ENCODE measurements around the gene MAGED2. TPM values are rescaled to one million over a fixed set of nuclear protein-coding genes. Genes with fewer than 3 reads are reported as not detected.
A peak's percentile ranks its signal among the peaks of the same experiment; 100 is the strongest.
"Not testable (repeated sequence)": the region's sequence is repeated elsewhere in the genome, so short reads cannot be mapped to it uniquely, and the experiment has no call there.

The MAGED2 gene
- polyA plus RNA-seq, 3 donors, result 623 to 719 (median 641) TPM

DNA sequence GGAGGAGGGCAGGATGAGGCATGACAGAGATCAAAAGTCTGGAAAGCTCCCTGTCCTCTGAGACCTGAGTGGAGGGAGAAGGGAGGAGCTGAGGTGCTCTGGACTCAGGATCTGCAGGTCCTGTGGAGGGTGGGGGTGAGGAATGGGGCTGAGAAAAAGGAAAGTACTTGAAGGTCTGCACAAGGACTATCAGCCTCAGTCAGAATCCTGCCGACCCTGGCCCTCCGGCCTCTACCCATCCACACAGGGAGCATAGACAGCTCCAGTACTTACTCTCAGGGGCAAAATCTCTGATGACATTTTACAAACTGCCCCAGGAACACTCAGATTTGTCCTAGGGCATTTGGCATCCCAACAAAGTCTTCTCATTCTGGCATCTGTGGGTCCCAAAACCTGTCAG, 8.5 kb upstream of the MAGED2 start:
- no peak for DNase-seq

DNA sequence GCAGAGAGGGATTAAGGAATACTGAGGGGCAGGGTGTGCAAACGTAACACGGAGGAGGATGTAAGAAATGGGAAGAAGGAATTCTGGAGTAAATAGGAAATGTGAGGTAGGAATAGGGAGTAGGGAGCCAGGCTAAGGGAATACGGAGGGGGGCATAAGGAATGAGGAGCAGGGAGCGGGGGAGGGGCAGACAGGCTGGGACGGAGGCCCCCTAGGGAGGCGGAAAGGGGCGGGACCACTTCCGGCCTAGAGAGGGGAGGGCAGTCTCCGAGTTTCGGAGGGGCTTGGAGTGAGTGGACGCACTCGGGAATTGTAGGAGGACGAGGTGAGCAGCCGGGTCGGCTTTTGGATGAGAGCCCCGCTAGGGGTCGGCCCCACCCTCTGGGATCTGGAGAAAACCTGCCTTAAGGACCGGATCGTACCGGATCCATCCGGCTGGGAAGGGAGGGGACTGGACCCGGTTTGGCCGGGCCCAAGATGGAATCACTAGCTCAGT, 612 bp downstream of the MAGED2 start:
- peak; percentile 79 for DNase-seq

DNA sequence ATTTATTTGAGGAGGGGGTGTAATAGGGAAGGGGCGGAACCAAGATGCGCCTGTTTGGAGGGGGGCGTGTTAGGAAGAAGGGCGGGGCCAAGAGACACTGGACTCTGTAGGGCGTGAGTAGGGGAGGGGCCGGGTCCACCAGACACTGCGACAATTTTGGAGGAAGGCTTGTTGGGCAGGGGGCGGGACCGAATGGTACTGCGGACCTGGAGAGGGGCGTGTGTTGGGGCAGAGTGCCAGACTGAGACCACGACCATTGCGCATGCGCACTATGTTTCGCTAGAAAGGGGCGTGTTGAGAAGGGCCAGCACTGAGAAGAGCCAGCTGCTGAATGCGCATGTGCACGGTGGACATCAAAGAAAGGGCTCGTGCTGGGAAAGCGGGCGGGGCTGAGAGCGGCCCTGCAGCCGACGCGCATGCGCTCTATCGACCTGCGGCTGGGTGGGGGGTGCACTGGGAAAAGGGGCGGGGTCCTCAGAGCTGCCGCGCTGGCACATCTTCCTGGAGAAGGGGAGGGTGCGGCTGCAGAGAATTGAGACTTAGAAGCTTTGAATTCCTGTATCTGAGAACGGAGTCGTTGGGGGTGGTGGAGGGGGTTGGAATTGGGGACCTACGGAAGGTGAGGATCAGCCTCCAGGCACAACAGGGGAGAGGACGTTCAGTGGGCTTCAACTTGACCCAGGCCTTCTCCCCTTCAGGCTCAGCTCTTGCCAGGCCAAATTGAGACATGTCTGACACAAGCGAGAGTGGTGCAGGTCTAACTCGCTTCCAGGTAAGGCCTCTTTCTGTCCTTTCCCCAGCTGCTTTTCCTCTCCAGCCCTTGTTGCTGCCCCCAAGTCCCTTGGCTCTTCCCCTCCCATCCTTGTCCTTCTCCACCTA, 1.3 kb downstream of the MAGED2 start:
- peak; percentile 95 for DNase-seq

DNA sequence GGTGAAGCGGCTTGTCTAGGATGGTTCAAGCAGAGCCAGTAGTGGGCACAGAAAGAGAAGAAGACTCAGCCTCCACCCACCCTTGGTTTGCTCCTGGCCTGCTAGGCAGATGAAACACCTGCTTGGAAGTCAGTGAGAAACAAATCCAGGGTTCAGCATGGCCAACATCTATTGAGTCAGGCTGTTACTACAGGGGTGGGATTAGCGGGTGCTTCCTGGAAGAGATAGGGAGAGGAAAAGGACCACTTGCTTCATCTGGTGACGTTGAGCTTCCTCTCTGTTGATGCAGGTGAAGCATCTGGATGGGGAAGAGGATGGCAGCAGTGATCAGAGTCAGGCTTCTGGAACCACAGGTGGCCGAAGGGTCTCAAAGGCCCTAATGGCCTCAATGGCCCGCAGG, 3.0 kb downstream of the MAGED2 start:
- no peak for DNase-seq

DNA sequence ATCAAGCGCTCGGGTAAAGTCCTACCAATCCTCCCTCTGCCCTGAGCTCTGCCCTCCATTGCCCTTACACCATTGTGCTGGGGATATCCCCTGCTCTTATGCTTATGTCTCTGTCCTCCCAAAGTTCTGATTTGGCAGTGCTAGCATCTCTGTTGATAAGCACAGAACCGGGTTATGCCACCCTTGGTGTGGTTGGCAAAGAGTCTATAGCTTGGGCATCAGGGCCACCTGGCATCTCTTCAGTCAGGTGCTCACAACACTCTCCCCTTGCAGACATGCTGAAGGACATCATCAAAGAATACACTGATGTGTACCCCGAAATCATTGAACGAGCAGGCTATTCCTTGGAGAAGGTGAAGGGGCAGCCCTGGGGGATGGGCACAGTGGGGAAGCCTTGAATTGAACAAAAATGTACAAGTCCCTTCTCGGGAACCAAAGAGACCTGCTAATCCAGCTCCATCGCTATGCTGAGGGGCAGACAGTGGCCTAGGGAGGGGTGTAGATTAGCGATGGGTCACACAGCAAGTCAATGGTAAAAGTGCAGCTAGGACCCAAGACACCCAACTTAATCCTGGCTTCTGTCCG, 3.8 kb downstream of the MAGED2 start:
- no peak for DNase-seq

DNA sequence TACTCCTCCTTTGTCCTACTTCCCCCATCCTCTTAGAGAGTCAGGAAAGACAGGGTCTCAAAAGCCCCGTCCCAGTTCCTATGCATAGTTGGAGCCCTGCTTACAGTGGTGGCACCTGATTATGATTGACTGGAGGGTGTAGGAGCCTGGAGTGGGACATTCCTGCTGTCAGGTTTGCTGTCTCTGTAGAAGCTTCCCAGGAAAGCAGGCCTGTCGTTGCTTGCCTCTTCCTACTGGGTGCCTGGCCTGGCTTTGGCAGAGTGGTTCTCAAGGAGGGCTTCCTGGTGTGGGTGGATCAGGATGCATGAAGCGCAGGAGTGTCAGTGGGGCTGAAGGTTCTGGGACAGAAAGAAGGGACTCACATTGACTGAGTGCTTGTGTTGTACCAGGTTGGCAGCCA, 4.8 kb downstream of the MAGED2 start:
- DNase-seq, result no peak

DNA sequence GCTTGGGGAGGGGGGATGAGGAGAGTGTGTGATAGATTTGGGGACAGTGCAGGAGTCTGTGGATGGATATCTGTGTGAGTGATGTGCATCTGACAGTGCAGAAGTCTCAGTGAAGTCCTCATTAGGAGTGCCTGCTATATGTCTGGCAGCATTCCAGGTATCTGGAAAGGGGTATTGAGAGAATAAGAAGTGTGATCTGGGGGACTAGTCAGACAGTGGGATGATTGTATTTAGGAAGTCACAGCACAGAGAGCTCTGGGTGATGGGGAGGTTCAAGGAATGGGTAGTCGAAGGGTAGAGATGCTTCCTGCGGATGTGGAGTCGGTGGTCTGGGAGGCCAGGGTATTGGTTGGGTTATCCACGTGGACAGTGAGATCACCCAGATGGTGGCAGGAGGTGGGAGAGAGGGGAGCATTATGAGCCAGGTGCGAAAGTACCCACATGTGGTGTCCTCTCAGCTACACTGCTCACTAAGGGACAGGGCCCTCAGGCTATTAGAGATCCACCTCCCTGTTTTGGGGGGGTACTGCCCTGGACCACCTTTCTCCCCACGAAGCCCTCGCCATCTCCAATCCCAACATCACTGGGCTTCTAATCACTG, 9.8 kb downstream of the MAGED2 start:
- no peak for DNase-seq

DNA sequence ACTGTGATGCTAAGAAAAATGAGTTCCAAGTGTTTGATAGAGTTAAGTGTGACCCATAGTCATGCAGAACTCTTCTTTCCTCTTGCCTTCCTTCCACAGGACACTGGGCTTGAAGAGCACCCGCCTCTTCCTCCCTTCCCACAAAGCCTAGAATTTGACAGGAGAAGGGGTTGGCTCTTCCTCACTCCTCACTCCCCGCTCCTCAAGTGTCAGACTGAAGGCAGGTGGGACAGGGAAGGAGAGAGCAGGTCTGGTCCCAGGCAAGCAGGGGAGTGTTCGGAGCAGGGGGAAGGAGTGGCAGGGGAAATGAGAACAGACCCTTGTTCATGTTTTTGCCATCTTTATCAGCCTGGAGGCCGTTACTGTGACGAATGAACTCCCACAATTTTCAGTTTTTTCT, 10.7 kb downstream of the MAGED2 start:
- DNase-seq, result no peak

DNA sequence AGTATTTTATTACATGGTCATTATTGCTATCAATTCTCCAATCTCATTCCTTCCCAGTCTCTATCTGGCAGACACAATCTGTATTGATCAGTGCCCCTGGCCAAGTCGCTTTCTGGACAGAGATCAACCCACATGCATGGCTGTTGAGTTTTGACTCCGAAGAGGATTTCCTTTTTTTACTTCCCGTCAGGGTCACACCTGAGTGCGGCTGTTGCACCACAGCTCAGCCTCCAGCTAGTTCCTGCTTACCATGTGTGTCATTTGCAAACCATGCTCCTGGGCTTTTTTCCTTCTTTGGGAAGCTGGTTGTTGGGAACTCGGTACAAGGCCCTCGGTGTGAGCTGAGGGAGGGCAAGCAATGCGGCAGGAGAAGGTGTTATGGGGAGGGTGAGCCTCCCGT, 11.7 kb downstream of the MAGED2 start:
- DNase-seq, result no peak

DNA sequence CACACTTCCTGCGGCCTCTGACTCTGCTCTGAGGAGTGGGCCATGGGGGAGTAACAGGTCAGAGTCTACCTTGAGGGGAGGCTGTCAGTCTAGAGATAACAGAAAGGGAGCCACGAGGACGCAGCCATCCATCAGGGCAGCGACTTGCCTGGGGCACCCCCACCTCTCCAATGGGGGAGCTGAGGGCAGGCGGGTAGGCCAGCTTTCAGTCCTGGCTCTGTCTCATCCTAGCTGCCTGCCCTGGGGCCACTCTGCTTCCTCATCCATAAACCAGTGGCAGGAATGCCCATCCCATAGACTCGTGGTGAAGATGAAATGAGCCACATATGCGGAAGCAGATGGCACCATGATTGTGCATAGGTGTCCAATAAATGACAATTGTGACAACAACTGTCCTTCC, 13.2 kb downstream of the MAGED2 start:
- DNase-seq, result no peak

DNA sequence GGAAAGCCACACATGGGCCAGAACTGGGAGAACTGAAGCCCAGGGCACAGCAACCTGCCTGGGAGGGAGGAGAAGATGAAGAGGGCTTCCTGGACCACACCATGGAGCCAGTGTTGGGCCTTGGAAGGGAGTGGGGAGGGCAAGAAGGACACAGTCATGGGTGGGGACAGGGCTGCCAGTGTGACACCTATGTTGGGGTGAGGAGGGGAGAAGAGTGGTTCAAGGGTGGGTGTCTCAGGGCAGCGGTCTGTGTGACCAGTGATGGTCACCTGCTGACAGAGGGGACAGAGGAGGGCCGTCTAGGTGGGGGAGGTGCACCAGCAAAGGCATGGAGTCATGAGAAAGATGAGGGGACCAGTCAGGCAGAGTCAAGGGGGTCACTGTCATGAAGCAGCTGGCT, 13.8 kb downstream of the MAGED2 start:
- DNase-seq, result no peak

DNA sequence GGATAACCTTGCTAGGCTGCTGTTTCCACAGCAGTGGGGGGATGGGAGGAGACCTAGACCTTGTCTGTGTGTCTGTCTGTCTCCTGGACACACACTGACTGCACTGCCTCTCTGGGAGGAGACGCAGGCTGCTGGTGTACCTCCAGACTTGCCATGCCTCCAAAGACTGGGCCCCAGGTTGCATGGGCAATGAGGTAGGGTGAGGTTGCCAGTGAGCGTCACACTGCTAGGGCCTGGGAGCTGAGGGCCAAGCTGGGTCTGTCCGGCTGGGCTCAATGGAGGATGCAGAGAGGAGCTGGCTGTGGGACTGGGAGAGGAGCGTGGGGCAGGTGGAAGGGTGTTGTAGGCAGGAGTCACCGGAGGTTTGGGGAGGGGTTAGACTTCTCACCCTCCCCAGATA, 16.6 kb downstream of the MAGED2 start:
- DNase-seq, result no peak

DNA sequence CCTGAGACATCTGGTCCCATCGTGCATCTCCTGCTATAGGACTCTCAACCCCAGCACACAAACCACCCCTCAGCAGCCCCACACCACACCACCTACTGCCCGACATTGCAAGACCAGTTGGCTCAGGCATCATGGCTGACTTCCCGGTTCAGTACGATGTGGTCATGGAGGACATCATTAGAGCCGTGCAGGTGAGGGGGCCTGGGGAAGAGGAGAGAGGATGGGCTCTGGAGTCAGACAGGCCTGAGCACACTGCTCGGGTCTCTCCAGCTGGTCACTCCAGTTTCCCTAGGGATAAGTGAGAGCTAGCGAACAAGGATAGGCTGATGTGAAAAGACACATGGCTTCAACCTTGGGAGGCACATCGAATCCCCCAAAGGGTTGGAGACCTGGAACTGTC, 17.2 kb downstream of the MAGED2 start:
- DNase-seq, result no peak

DNA sequence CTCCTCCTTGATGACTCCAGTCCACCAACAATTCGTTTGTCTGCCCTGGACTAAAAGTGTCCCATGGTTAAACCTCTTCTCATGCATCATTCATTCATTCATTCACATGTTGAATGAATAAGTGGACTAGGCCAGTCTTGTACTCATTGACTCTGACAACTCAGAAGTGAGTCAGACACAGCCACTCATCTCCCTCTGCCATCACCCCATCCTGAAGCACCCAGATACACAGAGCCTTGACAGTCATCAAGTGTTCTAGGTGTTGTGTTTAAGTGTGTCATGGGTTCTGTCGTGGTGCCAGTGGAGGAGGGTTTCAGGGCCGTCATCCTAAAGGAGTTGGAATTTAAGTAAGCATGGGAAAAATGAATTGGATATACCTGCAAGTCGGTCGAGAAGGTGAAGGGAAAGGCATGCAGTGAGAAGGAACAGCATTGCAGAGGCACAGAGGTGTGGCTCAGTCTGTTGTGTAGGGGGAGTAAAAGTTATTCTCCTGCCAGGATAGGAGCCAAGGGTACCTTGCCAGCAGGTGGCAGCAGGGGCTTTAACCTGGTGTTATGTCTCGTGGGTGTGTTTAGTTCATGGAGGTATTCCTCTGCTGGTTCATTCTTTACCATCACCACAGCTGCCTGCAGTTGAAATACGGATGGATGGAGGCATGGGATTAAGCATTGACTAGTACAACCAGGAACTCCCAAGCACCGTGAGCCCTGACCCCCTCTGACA, 18.3 kb downstream of the MAGED2 start:
- no peak for DNase-seq

DNA sequence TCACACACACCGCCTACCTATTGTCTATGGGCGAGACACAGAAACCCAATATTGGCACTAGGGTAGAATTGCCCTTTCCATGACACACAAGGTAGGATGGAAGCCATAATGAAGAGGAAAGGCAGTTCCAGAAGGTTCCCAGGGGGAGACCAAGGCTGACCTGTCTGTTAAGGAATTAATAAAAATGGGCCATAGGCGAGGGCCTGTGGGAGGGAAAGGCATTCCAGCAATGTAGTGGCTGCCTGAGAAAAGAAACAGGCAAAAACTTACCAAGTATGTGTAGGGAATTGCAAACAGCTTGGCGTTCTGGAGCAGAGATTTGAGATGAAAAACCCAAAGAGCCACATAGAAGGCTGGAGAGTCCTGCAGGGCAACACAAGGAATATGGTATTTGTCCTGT, 19.1 kb downstream of the MAGED2 start:
- DNase-seq, result no peak

DNA sequence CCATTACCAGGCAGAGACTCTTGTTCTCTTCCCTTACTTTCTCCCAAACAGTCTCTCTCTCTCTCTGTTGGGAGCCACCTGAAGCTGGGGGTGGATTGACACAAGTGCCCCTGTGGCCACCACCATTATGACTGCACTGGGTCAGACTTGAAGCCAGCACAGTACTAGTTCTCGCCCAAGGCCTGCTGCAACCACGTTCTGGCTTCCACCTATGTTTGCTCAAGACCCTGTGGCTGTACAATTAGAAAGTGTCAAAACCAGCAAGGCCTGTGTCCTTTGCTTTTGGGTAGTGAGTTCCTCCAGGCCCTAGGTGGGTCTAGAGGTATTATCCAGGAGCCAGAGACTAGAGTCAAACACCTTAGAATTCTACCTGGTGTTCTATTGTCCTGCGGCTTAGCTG, 31.0 kb downstream of the MAGED2 start:
- DNase-seq, result no peak

DNA sequence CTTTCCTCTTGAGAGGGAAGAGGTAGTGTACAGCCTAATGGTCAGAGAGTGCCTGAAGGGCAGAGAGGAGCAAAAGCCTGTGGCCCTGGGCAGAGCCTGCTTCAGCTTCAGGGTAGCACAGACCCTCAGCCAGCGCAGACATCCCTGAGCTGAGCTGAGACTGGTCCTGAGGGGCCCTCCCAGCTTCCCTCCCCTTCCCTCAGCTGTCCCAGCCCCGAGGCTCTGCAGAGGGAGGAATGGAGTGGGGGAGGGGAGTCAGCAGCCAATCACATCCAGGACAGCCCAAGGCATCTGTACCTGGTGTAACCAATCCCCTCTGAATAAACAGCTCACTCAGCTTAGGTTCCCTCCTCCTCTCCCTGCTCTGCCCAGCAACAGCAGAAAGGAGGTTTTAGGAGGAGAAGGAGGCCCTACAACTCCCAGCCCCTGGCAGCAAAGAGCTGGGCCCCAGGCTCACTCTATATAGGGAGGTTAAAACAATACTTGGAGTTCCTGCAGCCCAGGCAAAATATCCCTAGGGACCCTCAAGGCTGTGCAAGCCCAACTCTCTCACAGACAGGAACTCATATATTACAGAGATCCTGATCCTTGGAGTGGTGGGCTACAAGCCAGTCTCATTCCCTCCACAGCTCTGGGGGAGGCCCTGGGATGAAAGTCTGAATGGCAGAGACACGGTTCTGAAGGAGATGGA, 33.8 kb downstream of the MAGED2 start:
- DNase-seq, result peak; percentile 72

DNA sequence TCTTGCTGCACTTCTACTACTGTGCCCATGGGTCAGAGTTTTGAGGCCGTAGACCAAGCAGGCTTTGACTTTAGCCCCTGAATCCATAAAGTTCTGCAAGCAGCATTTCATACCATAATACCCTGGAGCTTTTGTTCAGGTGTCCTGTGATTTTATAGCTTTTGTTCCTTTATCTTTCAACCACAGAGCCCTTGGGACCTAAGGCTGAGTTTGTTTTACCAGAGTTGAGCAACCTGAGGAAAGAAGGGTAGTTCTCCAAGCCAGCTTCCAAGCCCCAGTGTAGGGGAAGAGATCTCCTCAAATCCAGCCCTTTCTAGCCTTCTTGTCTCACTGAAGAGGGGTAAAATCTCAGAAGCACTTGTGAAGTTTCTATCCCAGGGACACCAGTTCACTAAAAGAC, 35.1 kb downstream of the MAGED2 start:
- DNase-seq, result no peak

DNA sequence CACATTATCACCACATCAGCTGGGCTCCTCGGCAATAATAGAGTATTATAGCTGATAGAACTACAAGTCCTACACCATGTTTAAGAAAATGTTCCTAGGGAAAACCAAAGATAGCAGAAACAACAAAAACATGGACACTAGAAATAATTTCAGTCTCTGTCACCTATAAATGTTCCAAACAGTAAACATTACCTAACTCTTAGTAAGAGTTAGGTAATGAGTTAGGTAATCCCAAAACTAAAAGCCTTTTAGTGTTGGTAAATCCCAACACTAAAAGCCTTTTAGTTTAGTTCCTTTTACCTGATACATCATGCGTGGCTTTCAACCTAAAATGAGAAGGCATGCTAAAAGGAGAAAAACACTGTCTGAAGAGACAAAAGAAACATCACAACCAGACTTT, 35.5 kb downstream of the MAGED2 start:
- no peak for DNase-seq

DNA sequence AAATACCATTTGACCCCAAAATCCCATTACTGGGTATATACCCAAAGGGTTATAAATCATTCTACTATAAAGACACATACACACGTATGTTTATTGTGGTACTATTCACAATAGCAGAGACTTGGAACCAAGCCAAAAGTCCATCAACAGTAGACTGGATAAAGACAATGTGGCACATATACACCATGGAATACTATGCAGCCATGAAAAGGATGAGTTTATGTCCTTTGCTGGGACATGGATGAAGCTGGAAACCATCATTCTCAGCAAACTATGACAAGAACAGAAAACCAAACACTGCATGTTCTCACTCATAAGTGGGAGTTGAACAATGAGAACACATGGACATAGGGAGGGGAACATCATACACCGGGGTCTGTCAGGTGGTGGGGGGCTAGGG, 40.2 kb downstream of the MAGED2 start:
- DNase-seq, result not testable (repeated sequence)

DNA sequence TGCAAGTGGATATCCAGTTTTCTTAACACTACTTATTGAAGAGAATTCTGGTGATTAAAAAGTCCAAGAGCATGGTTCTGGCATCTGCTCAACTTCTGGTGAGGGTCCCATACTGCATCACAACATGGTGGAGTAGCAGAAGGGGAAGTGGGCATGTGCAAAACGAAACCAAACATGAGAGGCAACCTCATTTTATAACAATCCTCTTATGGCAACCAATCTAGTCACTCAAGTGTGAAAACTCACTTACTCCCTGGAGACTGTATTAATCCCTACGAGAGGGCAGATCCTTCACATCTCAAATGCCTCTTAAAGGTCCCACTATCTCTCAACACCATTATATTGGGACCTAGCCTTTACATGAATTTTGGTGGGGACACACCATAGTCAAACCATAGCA, 57.7 kb downstream of the MAGED2 start:
- no peak for DNase-seq

Measured in renal pelvis (tissue), 4 donors.